ENCODE results near the gene SCO2.

The SCO2 gene, protein sequence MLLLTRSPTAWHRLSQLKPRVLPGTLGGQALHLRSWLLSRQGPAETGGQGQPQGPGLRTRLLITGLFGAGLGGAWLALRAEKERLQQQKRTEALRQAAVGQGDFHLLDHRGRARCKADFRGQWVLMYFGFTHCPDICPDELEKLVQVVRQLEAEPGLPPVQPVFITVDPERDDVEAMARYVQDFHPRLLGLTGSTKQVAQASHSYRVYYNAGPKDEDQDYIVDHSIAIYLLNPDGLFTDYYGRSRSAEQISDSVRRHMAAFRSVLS

DNA sequence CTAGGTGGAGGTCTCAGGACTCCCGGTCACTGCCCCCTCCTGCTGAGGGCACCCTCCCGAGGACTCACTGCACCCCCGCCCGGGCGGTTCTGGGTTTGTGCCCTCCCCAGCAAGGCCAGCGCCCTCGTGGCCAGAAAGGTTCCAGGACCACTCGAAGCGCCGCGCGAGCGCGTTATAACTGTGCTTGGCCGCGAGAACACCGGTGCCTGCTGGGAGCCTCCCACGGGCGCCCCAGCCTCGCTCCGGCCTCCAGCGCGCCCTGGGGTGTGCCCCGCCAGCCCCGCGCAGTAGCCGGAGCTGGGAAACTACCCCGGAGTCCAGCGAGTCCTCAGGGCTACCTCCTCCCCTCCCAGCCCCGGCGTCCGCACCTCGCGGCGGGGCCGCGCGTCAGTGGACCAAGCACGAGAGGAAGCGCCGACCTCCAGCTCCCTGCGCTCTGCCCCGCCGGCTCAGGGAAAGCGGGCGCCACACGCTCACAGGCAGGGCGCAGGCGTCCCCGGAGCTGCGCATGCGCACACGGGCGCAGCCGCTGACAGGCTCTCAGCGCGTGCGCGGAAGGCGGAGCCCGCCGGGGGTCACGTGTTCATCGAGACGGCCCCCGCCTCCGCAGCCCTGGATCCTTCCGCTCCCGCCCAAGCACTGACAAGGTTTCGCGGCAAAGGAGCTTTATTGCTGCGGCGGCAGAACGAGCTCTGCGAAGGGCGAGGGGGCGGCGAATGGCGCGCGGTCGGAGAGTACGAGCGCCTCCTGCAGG, at the start of gene SCO2:
Gene SCO2 (minus strand): TSS at position 495 of the 754 bp plus-strand sequence. CDS start 1,187 bp downstream, outside the sequence.
- peak; percentile 85 for DNase-seq (ENCODE audit: low read depth)
- TF ChIP-seq, protein P1, sequence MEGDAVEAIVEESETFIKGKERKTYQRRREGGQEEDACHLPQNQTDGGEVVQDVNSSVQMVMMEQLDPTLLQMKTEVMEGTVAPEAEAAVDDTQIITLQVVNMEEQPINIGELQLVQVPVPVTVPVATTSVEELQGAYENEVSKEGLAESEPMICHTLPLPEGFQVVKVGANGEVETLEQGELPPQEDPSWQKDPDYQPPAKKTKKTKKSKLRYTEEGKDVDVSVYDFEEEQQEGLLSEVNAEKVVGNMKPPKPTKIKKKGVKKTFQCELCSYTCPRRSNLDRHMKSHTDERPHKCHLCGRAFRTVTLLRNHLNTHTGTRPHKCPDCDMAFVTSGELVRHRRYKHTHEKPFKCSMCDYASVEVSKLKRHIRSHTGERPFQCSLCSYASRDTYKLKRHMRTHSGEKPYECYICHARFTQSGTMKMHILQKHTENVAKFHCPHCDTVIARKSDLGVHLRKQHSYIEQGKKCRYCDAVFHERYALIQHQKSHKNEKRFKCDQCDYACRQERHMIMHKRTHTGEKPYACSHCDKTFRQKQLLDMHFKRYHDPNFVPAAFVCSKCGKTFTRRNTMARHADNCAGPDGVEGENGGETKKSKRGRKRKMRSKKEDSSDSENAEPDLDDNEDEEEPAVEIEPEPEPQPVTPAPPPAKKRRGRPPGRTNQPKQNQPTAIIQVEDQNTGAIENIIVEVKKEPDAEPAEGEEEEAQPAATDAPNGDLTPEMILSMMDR (conservative IDR thresholded peaks at IDR 0.05; ENCODE audit: low read depth, low read length): peak; percentile 54
- H3K4me3 ChIP-seq (ENCODE audit: low read length): peak within 1 kb of the TSS; percentile 63

DNA sequence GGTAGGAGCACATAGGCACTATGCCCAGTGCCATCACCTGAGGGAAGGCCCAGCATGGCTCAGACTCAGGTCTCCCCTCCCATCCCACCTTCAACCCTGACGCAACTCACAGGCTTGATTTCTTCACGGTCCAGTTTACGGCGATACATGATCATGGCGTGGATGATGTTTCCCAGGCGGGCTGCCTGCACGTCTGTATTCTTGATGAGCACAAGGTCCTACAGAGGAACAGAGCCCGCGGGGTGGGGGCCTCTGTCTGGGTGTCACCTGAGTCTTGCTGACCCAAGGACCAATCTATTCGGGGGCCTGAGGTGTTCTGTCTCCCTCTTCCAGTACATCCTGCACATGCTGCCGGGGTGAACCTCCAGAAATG, 49.0 kb upstream of the SCO2 start:
- no peak overlapping the region for H3K4me3 ChIP-seq (ENCODE audit: low read length)
- no peak for DNase-seq (ENCODE audit: low read depth)
- TF ChIP-seq, protein P1 (conservative IDR thresholded peaks at IDR 0.05; ENCODE audit: low read depth, low read length): no peak

DNA sequence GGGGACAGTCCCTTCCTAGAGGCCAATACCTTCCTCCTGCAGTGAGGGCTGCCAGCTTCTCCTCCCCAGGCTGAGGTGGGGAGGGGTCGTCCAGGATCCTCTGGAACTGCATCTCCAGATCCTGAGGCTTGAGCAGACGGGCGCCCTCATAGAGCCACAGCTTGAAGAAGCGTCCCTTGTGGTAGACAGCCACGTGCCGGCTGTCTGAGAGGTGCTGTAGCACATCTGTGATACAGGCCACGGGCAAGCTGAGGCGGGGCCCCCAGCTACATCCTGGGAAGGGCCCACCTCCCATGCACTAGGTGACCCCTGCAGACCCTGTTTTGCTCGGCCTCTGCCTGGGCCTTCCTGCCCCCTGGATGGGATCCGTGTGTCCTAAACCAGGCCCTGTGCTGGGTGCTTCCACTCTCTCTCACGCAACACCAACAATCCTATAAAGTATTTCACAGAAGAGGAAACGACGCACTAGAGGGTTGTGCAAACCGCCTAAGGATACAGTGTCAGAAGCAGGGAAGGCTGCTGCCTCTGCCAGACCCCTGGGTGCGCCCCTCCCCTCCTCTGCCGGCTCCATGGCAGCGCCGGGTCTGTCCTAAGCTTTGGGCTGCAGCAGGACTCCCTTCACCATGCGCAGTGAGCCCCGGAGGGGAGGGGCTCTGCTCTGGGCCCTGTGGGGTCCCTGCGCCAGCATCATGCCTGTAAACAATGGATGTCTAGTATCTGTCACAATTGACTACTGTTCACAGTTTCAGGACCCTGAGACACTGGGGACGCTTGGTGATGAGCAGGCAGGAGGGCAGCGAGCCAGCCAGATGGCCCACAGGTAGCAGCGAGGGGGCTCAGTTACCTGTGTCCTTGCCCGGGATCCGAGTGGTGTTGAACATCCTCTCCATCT, 48.3 kb upstream of the SCO2 start:
- TF ChIP-seq, protein P1 (conservative IDR thresholded peaks at IDR 0.05; ENCODE audit: low read depth, low read length): no peak
- H3K4me3 ChIP-seq (ENCODE audit: low read length): no peak overlapping the region
- no peak for DNase-seq (ENCODE audit: low read depth)

DNA sequence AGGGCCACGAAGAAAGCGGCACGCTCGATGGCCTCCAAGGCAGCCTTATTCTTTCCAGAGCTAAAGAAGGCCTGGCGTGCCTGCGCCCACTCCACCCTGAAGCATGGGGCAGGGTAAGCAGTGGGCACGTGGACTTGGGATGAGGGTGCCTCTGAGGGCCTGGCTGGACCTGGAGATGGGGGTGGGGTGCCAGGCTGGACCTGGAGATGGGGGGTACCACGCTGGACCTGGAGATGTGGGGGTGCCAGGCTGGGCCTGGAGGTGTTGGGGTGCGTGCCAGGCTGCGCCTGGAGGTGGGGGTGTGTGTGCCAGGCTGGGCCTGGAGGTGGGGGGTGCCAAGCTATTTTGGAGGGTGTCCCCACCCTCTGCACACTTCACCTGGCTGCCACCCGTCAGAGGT, 47.6 kb upstream of the SCO2 start:
- TF ChIP-seq, protein P1 (conservative IDR thresholded peaks at IDR 0.05; ENCODE audit: low read depth, low read length): no peak
- DNase-seq (ENCODE audit: low read depth): no peak
- H3K4me3 ChIP-seq (ENCODE audit: low read length): no peak overlapping the region

DNA sequence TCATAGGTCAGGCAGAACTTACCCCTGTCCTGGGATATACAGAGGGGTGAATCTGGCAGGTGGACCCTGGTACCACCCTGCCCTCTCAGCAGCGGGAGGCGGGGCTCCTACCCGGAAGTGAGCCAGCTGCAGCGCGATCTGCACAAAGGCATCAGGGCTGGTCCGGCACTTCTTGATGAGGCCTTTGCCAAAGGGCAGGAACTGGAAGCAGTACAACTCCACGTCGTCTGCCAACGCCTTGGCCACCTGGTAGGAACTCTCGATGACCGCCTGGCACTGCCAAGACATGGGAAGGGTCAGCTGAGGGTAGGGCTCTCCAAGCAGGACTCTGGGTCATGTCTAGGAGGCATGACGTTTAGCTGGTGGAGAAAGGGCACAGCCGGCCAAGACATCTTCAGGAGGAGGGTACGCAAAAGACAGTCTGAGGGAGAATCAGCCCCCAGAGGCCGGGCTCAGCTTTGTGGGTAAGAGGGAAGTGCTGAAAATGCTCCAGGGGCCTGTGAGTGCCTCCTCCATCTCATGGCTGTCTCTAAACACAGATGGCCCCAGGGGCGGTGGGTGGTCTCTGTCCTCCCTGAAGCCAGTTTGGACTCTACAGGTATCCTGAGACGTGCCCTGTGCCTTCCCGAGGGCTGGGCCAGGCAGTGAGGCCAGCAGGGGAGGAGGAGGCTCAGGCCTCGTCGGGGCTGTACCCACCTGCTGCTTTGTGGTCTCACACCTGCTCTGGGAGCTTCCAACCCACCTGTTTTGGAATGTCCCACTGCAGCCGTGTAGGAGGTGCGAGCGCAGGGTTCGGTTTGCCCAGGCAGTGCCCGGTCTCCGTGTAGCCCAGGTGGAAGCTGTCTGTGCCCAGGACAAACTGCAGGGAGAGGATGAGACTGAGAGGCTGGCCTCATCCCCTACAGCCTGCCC, 46.1 kb upstream of the SCO2 start:
- no peak for DNase-seq (ENCODE audit: low read depth)
- no peak overlapping the region for H3K4me3 ChIP-seq (ENCODE audit: low read length)
- TF ChIP-seq, protein P1 (conservative IDR thresholded peaks at IDR 0.05; ENCODE audit: low read depth, low read length): no peak

DNA sequence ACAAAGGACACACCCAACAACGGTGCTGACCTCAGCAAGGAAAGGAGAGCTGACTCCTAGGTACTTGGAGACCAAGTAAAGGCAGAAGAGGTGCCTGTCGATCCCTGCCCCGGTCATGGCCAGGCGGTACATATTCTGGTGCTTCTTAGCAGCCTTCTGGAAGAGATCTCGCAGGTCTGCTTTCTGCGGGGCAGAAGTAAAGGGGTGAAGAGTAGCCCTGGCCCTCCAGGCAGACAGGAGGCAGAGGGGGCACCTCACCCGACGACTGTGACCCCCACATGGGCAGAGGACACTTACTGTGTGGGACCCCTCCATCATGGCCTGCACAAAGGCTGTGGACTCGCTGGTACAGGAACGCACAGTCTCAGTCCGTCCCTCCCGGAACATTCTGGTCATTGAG, 45.5 kb upstream of the SCO2 start:
- no peak overlapping the region for H3K4me3 ChIP-seq (ENCODE audit: low read length)
- DNase-seq (ENCODE audit: low read depth): no peak
- TF ChIP-seq, protein P1 (conservative IDR thresholded peaks at IDR 0.05; ENCODE audit: low read depth, low read length): no peak

Measured in retinal pigment epithelial cell (primary cell).